IPS-18c (cell line): Measurements from ENCODE around the gene SYNGAP1.
"Not testable (repeated sequence)": the region's sequence is repeated elsewhere in the genome, so short reads cannot be mapped to it uniquely, and the experiment has no call there.

Source experiments
- H3K4me3 ChIP-seq: 2 replicates; pipeline ENCODE4 v1.7.0; 2013; ENCODE audit warnings: low read depth, mild to moderate bottlenecking, low read length, moderate library complexity; ENCODE audit not compliant: insufficient read depth
- H3K9me3 ChIP-seq: one replicate; pipeline ENCODE4 v1.6.1; 2013; ENCODE audit warnings: mild to moderate bottlenecking, low read length, moderate library complexity; ENCODE audit not compliant: control insufficient read depth, insufficient read depth

Gene SYNGAP1

GRCh38 chr6:33481192-33481591 lies 61.3 kb downstream of the SYNGAP1 start:
- no peak overlapping the region for H3K4me3 ChIP-seq
- H3K9me3 ChIP-seq, result no peaks in the 10 kb centered on the region

- H3K9me3 ChIP-seq, H3K4me3 ChIP-seq: not testable (repeated sequence)
Measured at GRCh38 chr6:33482620-33483019, 62.8 kb downstream of the SYNGAP1 start.

GRCh38 chr6:33483678-33484077 lies 63.8 kb downstream of the SYNGAP1 start:
- H3K9me3 ChIP-seq, result no peaks in the 10 kb centered on the region
- H3K4me3 ChIP-seq, result no peak overlapping the region

GRCh38 chr6:33484673-33485262 lies 64.9 kb downstream of the SYNGAP1 start:
- H3K4me3 ChIP-seq, result not testable (repeated sequence)

GRCh38 chr6:33485680-33486079 lies 65.8 kb downstream of the SYNGAP1 start:
- H3K4me3 ChIP-seq, H3K9me3 ChIP-seq: not testable (repeated sequence)

More at GRCh38 chr6:33484673-33485262, 64.9 kb downstream of the SYNGAP1 start:
- H3K9me3 ChIP-seq, result not testable (repeated sequence)

- Histone ChIP-seq H3K9me3 (no peaks in the 10 kb centered on the region), H3K4me3 (no peak overlapping the region)
Measured at GRCh38 chr6:33488339-33488738, 68.5 kb downstream of the SYNGAP1 start.

GRCh38 chr6:33490198-33490597 lies 70.3 kb downstream of the SYNGAP1 start:
- Histone ChIP-seq H3K9me3 (no peaks in the 10 kb centered on the region), H3K4me3 (no peak overlapping the region)

GRCh38 chr6:33490621-33491020 lies 70.8 kb downstream of the SYNGAP1 start:
- H3K9me3 ChIP-seq, result no peaks in the 10 kb centered on the region
- H3K4me3 ChIP-seq, result no peak overlapping the region

- H3K4me3 ChIP-seq, result no peak overlapping the region
- no peaks in the 10 kb centered on the region for H3K9me3 ChIP-seq
Measured at GRCh38 chr6:33492093-33492492, 72.2 kb downstream of the SYNGAP1 start.

- H3K4me3 ChIP-seq, result no peak overlapping the region
- no peaks in the 10 kb centered on the region for H3K9me3 ChIP-seq
Measured at GRCh38 chr6:33497157-33497556, 77.3 kb downstream of the SYNGAP1 start.

- no peak overlapping the region for H3K4me3 ChIP-seq
- peaks cover 4% of the 10 kb centered on the region for H3K9me3 ChIP-seq
Measured at GRCh38 chr6:33502486-33502885, 82.6 kb downstream of the SYNGAP1 start.

- Histone ChIP-seq H3K4me3 (no peak overlapping the region), H3K9me3 (peaks cover 4% of the 10 kb centered on the region)
Measured at GRCh38 chr6:33504486-33504885, 84.6 kb downstream of the SYNGAP1 start.
